ENCODE measurements around the gene THUMPD3.

- TF ChIP-seq CTCF (IDR thresholded peaks at IDR 0.05; ENCODE audit: insufficient read depth, low read depth, low read length), result no peak
- TF ChIP-seq EZH2 (IDR thresholded peaks at IDR 0.05; ENCODE audit: insufficient read depth, low read length), result no peak
Measured at GRCh38 chr3:9322780-9323179, 40.1 kb upstream of the THUMPD3 start.

Data from astrocyte (in vitro differentiated cells and primary cell).